Stimulated activated CD4-positive, alpha-beta T cell treated with anti-CD3 and anti-CD28 coated beads, Interleukin-12 subunit alpha, Interleukin-12 subunit beta, amount 100 ng/mL, for 24 hours (primary cell): Measurements from ENCODE around the gene C11orf86.
A peak's percentile ranks its signal among the peaks of the same experiment; 100 is the strongest.
"Not testable (repeated sequence)": the region's sequence is repeated elsewhere in the genome, so short reads cannot be mapped to it uniquely, and the experiment has no call there.

Experiments
- DNase-seq, 2 experiments: peaks; one replicate each; pipeline ENCODE4 v3.0.0-alpha.2; 2020; ENCODE audit warnings: low read depth in 2 of 2

Gene C11orf86

DNA sequence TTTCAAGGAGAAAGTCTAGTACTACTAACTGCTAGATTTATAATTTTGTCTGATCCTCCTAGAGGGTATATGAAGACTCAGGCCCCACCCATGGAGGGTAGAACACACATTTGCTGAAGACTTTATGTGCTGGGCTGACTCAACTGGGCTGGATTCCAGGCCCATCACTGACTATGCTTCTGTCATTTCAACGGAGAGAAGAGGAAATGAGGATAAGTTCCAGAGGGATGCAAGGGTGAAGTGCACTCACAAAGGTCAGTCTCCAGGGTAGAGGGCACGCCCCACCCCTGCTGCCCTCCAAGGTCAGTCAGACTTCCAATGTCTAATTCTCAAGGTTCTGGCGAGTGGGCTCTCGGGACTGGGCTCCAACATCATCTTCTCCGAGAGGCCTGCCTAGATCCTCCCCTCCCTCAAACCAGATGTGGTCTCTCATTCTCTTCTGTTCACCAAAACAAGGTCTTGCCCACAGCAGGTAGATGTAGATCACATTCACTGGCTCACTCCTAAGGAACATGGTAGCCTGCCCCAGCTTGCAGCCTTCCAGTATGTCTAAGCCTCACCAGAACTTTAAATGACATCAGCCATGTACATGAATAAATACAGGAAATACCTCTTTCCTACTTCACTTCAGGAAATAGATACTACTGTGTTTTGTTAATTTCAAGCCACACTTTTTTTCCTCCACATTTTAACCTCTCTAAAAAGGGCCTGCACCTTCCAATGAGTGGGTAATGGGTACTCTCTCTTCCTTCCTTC is 7.3 kb upstream of the C11orf86 start:
- no peak for DNase-seq

DNA sequence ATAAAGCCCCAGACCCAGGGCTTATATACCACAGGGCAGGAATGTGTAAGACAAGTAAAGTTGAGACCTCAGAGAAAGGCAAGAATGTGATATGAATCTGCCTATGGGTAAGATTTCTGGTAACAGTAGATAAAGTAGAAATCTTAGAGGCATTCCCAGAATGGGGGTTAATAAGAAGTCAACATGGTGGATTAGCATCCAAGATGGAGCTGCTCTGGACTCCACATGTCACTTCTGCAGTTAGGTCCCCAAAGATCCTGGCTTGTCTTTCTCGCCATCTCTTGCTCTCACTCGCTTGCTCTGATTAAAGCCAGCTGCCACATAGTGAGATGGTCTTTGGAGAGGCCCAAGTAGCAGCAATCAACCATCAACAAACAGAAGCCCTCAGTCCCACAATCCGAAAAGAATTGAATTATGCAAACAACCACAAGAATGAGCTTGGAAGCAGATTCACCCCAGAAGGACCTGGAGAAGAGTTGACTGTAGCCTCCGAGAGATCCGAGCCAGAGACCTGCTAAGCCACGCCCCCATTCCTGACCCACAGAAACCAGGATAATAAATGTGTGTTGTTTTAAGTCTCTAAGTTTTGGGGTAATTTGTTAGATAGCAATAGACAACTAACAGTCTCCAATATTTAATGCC is 5.4 kb upstream of the C11orf86 start:
- no peak for DNase-seq

DNA sequence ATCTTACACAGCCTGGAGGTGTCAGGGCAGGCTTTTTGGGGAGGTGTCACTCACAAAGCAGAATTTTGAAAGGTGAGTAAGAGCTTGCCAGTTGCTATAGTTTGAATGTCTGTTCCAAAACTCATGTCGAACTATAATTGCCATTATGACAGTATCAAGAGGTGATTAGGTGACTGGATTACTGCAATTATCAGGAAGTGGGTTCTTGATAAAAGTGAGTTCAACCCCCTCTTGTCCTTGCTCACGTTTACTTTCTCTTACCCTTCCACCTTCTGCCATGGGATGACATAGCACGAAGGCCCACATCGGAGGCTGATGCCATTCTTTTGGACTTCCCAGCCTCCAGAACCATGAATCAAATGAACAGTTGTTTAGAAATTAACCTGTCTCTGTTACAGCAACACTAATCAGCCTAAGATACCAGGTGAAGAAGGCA is 4.7 kb upstream of the C11orf86 start:
- no peak for DNase-seq

DNA sequence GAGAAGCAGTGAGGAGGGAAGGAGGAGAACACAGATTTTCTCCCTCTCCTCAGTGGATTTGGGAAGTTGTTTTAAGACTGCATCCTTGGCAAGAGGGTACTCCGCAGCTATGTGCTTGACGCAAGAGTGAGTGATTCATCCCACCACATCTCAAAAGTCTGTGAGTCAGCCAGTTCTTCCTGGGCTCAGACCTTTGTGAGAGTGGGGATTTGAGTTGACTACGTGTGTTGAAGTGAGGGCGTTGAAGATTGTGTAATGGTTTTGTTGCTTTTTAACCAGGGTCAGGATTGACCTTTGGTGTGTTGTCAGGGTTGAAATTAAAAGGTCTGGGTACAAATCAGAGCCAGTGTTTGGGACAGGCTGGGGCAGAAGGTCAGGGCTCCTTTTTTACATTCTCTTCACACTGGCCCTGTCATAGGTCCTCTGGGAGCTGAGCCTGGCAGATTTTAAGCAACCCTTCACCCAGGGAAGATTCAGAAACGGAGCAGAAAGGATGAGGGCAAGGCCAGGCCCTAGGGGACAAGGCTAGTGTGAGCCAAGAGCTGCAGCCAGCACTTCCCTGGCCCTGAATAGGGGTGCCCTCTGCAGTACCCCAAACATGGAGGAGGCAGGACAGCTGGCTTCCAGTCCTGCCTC is 4.2 kb upstream of the C11orf86 start:
- DNase-seq: no peak

DNA sequence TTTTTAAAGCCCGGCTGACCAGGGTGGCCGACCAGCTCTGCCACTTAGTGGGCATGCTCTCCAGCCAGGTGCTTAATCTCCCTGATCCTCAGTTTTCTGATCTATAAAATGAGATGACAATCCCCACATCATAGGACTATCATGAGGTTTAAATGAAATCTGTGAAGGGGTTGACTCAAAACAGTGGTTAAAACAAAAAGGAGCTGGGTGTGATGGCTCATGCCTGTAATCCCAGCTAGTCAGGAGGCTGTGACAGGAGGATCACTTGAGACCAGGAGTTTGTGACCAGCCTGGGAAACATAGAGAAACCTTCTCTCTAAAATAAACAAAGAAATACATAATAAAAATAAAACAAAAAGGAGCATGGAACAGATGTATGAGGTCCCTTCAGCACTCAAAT is 3.6 kb upstream of the C11orf86 start:
- no peak for DNase-seq

DNA sequence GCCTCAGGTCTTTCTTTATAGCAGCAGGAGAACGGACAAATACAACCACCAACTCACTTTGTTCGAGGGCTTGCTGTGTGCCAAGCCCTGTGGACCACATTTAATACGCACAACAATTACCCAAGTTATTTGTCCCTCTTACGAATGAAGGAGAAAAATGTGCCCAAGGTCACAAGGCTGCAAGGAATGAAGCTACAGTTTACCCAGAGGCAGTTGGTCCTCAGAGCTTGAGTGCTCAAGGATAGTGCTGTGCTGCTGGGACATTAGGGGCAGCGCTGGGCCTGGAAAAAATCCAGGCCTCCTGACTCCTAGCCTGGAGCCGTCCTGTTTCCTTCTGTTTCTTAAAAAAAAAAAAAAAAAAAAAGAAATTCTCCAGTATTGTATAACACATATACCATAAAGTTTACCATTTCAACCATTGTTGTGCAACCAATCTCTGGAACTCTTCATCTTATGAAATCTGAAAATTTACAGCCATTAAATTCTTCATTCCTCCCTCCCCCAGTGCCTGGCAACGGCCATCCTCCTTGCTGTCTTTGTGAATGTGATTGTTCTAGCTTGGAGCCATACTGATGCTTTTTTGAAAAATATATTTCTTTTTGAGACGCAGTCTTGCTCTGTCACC is 1.0 kb upstream of the C11orf86 start:
- no peak for DNase-seq

DNA sequence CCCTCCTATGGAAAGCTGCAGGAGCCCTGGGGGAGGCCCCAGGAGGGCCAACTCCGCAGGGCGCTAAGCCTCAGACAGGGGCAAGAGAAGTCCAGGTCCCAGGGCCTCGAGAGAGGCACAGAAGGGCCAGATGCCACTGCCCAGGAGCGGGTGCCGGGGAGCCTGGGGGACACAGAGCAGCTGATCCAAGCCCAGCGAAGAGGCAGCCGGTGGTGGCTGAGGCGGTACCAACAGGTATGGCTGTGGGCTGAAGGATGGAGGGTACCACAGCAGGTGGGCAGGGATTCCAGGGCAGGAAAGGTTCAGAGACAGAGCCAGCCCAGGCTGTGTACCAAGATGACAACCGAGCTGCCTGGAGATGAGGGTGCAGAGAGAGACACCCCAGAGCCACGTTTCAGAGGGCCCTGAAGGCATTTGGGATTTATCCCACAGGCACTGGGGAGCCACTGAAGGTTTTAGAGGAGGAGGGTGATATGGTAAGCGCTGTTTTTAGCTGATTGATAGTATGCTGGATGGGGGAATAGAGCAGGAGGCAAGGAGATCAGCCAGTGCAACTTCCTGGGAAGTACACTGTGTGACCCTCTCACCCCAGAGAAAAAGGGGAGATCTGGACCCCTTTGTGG is 412 bp downstream of the C11orf86 start:
- no peak for DNase-seq

DNA sequence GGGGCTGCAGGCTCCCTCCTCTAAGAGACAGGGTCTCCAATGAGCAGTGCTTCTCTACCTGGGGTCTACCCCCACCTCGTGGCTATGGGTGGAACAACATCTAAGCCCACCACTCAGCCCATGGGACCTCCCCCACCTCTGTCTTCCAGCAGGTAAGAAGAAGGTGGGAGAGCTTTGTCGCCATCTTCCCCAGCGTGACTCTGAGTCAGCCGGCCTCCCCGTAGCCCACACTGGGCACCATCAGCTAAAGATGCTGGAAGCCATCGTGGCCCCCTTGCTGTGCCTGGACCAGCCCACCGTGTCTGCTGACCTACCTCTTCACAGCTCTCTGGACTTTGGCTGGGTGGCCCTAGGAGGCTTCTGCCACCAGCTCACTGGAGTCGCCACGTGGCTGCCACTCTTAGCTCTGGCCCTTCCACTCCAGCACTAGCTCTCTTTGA is 944 bp downstream of the C11orf86 start:
- DNase-seq: peak in 1 of 2 experiments; percentile 15

DNA sequence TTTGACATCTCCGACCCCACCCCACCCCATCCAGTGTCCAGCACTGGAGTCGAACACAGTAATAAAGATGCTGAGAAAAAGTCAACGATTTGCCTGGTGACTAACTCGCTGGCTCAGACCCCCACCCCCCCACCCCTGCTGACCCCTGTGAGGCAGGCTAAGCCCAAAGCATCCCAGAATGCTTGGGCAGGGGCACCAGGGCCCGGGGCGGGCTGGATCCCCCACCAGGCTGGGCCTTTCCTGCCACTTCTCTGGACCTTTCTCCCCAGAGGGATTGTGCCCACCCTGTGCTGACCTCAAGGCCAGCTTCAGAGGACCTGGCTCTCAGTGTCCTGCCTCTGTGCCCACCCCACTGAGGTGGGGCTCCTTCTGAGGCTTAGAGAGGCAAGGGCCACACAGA is 1.8 kb downstream of the C11orf86 start:
- DNase-seq: no peak

DNA sequence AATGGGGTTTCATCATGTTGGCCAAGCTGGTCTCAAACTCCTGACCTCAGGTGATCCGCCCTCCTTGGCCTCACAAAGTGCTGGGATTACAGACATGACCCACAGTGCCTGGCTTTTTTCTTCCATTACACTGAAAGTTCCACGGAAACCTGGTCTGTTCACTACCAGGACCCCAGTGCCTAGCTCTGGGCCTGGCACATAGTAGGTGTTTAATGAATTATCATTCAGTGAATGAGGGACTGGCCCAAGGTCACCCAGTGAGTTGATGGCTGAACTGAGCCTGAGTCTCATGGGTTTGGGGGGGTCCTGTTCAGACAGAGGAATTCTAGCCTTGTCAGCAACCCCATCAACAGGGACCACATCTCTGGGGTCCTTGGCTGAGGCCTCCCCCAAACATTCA is 3.1 kb downstream of the C11orf86 start:
- no peak for DNase-seq

DNA sequence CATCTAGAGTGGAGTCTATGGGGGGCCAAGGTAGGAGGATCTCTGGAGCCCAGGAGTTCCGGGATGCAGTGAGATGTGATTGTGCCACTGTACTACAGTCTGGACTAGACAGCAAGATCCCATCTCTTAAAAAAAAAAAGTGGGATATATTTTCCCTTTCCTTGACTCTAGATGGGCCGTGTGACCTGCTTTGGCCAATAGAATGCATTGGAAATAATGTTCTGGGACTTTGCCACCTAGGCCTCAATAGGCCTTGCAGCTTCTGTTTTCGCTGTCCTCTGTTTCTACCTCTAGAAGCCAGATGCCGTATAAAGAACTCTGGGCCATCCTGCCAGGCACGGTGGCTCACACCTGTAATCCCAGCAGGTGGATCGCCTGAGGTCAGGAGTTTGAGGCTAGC is 3.6 kb downstream of the C11orf86 start:
- DNase-seq: no peak

DNA sequence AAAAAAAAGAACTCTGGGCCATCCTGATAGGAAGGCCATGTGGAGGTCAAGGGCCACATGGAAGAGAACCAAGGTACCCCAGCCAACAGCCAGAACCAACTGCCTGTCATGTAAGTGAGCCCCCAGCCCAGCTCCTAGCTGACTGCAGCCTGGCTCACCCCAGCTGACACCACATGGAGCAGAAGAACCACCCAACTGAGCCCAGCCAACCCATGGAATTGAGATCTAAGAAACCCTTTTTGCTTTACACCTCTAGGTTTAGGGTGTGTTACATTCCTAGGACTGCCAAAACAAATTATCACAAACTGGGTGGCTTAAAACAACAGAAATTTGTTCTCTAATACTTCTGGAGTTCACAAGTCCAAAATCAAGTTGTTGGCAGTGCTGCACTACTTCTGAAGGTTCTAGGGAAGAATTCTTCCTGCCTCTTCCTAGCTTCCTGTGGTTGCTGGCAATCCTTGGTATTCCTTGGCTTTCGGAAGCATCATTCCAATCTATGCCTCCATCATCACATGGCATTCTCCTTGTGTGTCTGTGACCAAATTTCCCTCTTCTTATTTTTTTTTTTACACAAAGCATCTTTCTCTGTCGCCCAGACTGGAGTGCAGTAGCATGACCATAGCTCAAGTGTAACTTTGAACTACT is 4.4 kb downstream of the C11orf86 start:
- no peak for DNase-seq

DNA sequence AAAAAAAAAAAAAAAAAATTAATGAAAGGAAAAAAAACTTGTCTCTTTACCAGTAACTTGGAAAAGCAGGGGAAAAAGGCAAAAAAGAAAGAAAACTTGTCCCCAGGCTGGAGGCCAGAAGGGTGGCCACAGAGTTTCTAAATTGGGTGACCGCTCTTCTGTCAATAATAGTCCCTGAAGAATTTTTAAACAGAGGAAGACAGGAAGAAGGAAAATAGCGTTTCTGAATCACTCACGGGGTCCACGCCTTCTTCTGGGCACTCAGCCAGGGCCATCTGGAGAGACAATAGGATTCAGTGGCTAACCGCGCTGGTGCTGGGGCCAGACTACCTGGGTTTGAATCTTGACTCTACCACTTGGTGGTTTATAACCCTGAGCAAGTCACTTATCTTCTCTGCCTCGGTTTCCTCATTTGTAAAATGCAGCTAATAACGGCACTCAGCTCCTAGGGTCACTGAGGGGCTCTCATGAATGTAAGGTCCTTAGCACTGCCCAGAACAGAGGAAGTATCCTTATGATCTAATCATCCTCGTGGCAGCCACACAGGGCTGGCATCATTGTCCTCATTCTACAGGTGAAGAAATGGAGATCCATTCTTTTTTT is 7.0 kb downstream of the C11orf86 start:
- peak in 1 of 2 experiments; percentile 36 for DNase-seq

DNA sequence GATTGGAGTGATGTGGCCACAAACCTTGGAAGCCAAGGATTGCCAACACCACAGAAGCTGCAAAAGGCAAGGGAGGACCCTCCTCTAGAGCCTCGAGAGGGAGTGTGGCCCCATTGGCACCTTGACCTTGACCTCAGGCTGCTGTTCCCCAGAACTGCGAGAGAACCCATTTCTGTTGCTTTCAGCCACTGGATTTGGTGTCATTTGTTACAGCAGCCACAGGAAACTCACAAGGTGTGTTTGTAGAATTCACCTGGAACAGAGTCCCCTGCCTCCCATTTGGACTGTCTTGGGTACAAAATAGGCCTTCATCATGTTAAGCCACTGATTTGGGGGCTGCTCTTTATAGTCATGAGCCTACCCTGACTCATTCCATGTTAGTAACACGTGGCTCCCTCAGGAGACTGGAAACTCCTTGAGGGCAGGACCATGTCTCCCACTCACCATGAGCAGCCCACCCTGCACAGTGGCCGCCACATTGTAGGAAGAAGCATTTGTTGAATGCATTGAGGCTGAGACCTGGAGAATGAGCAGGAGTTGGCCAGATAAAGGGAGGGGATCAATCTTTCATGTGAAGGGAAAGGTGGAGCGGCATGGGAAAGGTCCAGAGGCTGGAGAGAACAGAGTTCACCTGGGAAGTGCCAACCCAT is 8.3 kb downstream of the C11orf86 start:
- DNase-seq: no peak

DNA sequence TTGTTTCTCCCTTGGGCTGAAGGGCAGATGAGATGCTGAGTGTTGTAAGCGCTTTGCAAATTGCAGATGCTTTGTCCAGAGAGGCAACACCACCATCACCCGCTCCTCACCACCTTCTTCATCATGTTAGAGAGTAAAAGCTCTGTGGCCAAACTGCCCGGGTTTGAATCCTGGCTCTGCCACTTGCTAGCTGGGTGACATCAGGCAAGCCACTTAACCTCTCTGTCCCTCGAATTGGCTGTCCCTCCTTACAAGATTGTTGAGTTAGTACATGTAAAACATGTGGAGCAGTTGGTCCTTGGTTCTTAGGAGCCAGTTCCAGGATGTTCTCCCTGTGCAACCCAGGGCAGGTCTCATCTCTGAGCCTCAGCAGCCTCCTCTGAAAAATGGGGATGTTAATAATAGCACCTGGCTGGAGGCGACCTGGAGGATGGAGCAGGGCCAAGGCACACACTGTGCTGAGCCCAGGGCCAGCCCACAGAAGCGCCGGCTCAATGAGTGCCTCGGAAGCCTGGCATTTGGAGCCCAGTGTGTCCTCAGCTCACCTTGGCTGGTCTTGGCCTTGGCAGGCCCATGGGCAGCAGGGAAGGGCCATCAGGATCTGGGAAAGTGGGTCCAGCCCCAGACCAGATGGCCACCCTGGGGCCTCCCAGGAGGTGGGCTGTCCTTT is 10.5 kb downstream of the C11orf86 start:
- DNase-seq: no peak

DNA sequence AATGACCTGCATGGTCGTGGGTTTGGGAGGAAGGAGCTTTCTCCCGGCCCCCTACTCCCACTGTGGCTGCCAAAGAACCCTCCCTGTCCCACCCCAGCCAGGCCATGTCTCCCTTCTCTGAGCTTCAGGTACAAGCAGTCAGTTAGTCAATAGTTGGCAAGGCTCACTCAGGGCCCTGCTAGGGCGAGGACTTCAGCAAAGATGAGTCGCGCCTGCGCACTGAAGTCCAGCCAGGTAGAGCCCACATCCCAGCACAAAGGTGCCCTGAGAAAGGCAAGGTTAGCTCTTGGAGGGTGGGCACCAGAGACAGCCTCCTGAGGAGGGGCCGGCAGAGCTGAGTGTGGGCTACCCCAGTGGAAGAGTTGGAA is 11.1 kb downstream of the C11orf86 start:
- no peak for DNase-seq

DNA sequence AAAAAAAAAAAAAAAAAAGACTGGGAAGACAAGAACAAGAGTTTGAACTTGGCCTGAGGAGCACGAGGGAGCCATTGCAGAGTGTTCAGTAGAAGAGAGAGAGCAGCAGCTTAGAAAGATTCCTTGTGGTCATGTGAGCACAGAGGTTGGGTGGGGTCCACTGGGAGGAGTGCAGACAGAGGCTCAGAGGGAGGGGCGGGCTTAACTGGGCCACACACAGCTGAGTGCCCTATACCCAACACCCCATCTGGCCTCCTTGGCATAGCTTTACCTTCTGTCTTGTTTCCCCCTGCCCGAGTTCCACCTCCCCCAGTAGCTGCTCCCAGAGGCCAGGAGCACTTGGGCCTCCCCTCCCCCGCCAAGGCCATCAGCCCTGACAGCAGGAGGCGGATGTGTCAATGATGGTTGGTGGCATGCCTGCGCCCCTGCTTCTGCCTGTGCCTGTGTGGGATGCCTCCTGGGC is 12.1 kb downstream of the C11orf86 start:
- no peak for DNase-seq

DNA sequence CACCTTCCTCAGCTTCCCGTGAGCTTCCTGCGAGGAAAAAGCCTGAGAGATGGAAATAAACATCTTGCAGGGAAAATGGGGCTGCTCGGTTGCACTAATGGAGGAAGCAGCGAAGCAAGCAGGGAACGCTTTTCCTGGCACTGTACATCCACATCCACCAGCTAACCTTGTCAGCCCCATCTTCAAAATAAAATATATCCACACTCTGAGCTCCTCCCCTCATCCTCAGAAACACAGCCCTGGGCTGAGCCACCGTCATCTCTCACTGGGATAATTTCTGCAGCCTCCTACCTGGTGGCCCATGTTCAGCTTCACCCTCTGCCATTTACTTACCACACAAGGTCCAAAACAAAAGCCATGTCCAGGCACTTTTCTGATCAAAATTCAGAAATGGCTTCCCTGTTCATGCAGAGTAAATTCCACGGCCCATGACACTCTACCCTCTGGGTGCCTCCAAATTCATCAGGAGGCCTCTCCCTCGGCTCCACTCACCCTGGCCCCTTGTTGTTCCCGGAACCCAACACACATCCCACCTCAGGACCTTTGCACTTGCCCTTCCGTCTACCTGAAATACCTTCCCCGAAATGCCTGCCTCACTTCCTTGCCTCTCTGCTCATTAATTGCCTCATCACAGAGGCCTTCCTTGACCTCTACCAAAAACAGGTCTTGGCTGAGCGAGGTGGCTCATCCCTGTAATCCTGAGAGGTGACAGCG is 13.0 kb downstream of the C11orf86 start:
- DNase-seq: no peak

DNA sequence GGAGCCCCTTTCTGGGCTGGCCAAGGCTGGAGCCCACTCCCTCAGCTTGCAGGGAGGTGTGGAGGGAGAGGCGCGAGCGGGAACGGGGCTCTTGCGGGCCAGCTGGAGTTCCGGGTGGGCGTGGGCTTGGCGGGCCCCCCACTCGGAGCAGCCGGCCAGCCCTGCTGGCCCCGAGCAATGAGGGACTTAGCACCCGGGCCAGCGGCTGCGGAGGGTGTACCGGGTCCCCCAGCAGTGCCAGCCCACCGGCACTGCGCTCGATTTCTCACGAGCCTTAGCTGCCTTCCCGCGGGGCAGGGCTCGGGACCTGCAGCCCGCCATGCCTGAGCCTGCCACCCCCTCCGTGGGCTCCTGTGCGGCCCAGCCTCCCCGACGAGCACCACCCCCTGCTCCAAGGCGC is 13.6 kb downstream of the C11orf86 start:
- DNase-seq: not testable (repeated sequence)
